Heart right ventricle (tissue), 16 donors: Measurements from ENCODE around the gene ZIC1. TPM values are rescaled to one million over a fixed set of nuclear protein-coding genes. Genes with fewer than 3 reads are reported as not detected.

Experiments used
- ATAC-seq, 8 donors: fragments of 200-7000 bp; cut with Tn5 transposase; one replicate each; pipeline ENCODE4 v1.9.1; 2020; ENCODE audit warnings: mild to moderate bottlenecking in 8 of 8, moderate library complexity in 8 of 8, moderate number of reproducible peaks in 1 of 8
- DNase-seq, 2 donors: peaks; one replicate each; pipeline ENCODE4 v3.0.0-alpha.2; 2020
- H3K27ac ChIP-seq, 10 donors: fragments of 200-600 bp; sonication (generic) in 2 of 10; one replicate each; pipeline versions ENCODE4 v1.5.0 to v1.8.0; 2020 to 2022; ENCODE audit warnings: mild to moderate bottlenecking in 3 of 10
- H3K27me3 ChIP-seq, 7 donors: fragments of 200-600 bp; one replicate each; pipeline ENCODE4 v1.8.0; 2021 to 2022; ENCODE audit warnings: mild to moderate bottlenecking in 2 of 7
- H3K36me3 ChIP-seq, 9 donors: fragments of 200-600 bp; sonication (generic) in 1 of 9; one replicate each; pipeline versions ENCODE4 v1.5.0 to v1.8.0; 2020 to 2022; ENCODE audit warnings: mild to moderate bottlenecking in 2 of 9
- H3K4me1 ChIP-seq, 9 donors: fragments of 200-600 bp; sonication (generic) in 1 of 9; one replicate each; pipeline versions ENCODE4 v1.5.0 to v1.8.0; 2020 to 2022; ENCODE audit warnings: mild to moderate bottlenecking in 4 of 9
- H3K4me3 ChIP-seq, 10 donors: fragments of 200-600 bp; sonication (generic) in 2 of 10; one replicate each; pipeline versions ENCODE4 v1.5.0 to v1.8.0; 2020 to 2022; ENCODE audit warnings: mild to moderate bottlenecking in 7 of 10, moderate library complexity in 2 of 10
- H3K9me3 ChIP-seq, 11 donors: fragments of 200-600 bp in 10 of 11; sonication (generic) in 2 of 11; one replicate each; pipeline versions ENCODE4 v1.5.0 to v1.8.0; 2013 to 2022; ENCODE audit warnings: mild to moderate bottlenecking in 2 of 11, control low read depth in 1 of 11, moderate library complexity in 1 of 11
- WGBS, 2 donors: extraction: QIAGEN DNeasy Blood & Tissue Kit; methylation state at CpG; one replicate each; pipeline ENCODE4 v1.1.7; 2013; ENCODE audit warnings: inconsistent platforms in 1 of 2; 5-methylcytosine and 5-hydroxymethylcytosine counted together
- intact Hi-C, 10 donors: fragments of 100-400 bp; cut with DNase I; formaldehyde crosslinking; loops; one replicate each; pipeline versions ENCODE4 v1.11.1 to v1.14.2; 2022
- polyA plus RNA-seq, 2 donors: library from polyadenylated mRNA; stranded (reverse); fragments of 200-250 nt; gene quantifications; one replicate each; pipeline ENCODE4 v1.2.3, GENCODE V29; 2013
- total RNA-seq, 10 donors: library from RNA; stranded (reverse); fragmentation: NEBNext Ultra II Directional in 3 of 10; extraction: Animal tissue kit (Norgen Biotek cat#: 25700) in 3 of 10; gene quantifications; one replicate each; pipeline versions ENCODE4 v1.2.1 to v1.2.4, GENCODE V29; 2021 to 2023
- TF ChIP-seq, protein P1 (sequence below), 9 donors: fragments of 200-600 bp; sonication (generic) in 2 of 9; IDR thresholded peaks; one replicate each; pipeline versions ENCODE4 v1.5.0 to v1.8.0; 2021 to 2022; ENCODE audit warnings: antibody characterized with exemption in 9 of 9, mild to moderate bottlenecking in 5 of 9, moderate library complexity in 1 of 9
- donor health status: Arrhythmogenic right ventricular cardiomyopathy.
- donor health status: ischemic (EF 13 %, LVEDD 7.1; RV severe dilation, severe dysfunction).
- donor health status: healthy with polysubstance abuse.
- donor health status: DM: no; HTN: yes; CAD: no.
- donor health status: DM: no; HTN: no; CAD: no.
- donor health status: ischemic (EF 25% LVEDD 6.9; RV normal size, moderate dysfunction).
- donor health status: ischemic (EF 25% LVEDD 5.7; RV mildly dilated, moderate dysfunction).
- donor health status: healthy.
- donor health status: DM: yes; HTN: yes; CAD: no.
- donor health status: Ischemic cardiomyopathy.
- donor health status: ischemic (EF 35%, LVEDD 5.7; RV mildly dilated, moderate dysfunction).
- donor health status: nonischemic (EF 11% LVEDD 7.7; RV severe dilation, severe dysfunction).
- donor health status: DM: yes; HTN: yes; CAD: no.
- donor health status: PGD.
- donor health status: ischemic (EF 29% LVEDD 5.4; RV normal size, mild dysfunction).
- donor health status: nonischemic (EF 23%, LVEDD 6.1; RV moderate dilation, normal function).

Gene ZIC1
- total and polyA plus RNA-seq, 12 donors: not detected

DNA sequence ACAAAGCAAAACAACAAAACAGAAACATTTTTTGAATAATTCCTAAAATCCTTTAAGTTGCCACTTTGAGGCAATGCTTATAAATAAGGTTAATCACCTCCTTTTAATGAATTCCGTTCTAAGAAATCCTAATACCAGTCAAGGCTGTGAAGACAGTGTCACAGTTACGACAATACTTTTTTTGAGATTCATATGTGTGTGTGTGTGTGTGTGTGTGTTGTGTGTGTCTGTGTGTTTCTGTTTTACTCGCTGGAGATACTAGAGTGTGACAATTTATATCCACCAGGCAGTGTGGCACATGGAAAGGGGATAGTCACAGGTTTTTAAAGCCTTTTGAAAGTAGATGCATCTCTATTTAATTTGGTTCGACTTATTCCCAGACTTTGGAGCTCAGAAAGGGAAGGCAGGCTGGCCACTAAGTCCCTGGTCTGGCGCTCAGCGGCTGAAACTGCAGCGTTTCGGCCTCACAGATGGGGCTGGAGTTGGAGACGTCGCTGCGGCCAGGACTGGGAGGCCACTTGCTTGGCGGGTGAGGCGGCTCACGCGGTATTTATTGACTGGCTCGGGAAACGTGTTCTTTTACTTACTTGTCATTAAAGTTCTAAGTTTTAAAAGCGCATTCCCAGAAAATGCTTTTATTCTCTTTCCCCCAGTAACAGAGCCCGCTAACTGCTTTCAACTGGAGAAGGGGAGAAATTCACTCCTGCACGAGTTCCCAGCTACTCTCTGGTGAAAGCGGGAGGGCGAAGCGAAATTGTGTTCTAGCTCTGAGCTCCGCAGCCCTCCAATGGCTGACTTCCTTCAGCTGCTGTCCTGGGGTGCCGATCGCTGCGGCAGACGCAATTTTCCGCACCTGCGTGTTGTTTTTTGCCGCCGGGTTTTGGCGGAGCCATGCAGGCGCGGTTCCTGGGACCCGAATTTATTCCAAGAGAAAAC is 13.7 kb downstream of the ZIC1 start:
- TF ChIP-seq, protein P1, sequence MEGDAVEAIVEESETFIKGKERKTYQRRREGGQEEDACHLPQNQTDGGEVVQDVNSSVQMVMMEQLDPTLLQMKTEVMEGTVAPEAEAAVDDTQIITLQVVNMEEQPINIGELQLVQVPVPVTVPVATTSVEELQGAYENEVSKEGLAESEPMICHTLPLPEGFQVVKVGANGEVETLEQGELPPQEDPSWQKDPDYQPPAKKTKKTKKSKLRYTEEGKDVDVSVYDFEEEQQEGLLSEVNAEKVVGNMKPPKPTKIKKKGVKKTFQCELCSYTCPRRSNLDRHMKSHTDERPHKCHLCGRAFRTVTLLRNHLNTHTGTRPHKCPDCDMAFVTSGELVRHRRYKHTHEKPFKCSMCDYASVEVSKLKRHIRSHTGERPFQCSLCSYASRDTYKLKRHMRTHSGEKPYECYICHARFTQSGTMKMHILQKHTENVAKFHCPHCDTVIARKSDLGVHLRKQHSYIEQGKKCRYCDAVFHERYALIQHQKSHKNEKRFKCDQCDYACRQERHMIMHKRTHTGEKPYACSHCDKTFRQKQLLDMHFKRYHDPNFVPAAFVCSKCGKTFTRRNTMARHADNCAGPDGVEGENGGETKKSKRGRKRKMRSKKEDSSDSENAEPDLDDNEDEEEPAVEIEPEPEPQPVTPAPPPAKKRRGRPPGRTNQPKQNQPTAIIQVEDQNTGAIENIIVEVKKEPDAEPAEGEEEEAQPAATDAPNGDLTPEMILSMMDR (IDR thresholded peaks at IDR 0.05): no peak
- Histone ChIP-seq H3K27ac (no peak overlapping the region), H3K9me3 (no peaks in the 10 kb centered on the region), H3K4me1 (peaks cover 4 to 26% (median 9%) of the 10 kb centered on the region in 9 donors), H3K4me3 (no peak overlapping the region), H3K36me3 (no peaks in the 10 kb centered on the region), H3K27me3 (peaks cover 52 to 100% (median 100%) of the 10 kb centered on the region in 7 donors)
- no peak for ATAC-seq
- WGBS, 2 donors: 6 to 9% methylated on average over 36 of the region's 36 CpGs
- DNase-seq: no peak
- intact Hi-C loops: loop anchor here in 1 of 10 donors (10.0 kb wide), 1 partner anchor 48 kb away; no protein-coding TSS in a partner anchor

DNA sequence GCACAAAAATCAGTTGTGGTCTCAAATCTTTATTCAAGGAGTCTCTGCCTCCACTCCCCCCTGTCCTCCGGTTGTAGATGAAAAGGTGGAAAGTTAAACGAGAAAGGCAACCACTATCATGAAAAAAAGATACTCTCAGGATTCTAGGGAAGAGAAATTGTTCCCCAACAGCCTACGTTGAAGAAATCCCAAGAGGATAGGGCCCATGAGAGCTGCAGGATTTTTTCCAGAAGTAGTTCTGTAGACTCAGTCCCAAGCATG is 14.3 kb downstream of the ZIC1 start:
- Histone ChIP-seq H3K4me3 (no peak overlapping the region), H3K27ac (no peak overlapping the region), H3K9me3 (no peaks in the 10 kb centered on the region), H3K27me3 (peaks cover 52 to 100% (median 100%) of the 10 kb centered on the region in 7 donors), H3K4me1 (peaks cover 4 to 26% (median 9%) of the 10 kb centered on the region in 9 donors), H3K36me3 (no peaks in the 10 kb centered on the region)
- intact Hi-C loops: loop anchor here in 1 of 10 donors (10.0 kb wide), 1 partner anchor 49 kb away; no protein-coding TSS in a partner anchor
- 4% methylated on average over 3 of the region's 3 CpGs for WGBS, 2 donors
- ATAC-seq (no peak), DNase-seq (no peak)
- TF ChIP-seq, protein P1 (IDR thresholded peaks at IDR 0.05): no peak

DNA sequence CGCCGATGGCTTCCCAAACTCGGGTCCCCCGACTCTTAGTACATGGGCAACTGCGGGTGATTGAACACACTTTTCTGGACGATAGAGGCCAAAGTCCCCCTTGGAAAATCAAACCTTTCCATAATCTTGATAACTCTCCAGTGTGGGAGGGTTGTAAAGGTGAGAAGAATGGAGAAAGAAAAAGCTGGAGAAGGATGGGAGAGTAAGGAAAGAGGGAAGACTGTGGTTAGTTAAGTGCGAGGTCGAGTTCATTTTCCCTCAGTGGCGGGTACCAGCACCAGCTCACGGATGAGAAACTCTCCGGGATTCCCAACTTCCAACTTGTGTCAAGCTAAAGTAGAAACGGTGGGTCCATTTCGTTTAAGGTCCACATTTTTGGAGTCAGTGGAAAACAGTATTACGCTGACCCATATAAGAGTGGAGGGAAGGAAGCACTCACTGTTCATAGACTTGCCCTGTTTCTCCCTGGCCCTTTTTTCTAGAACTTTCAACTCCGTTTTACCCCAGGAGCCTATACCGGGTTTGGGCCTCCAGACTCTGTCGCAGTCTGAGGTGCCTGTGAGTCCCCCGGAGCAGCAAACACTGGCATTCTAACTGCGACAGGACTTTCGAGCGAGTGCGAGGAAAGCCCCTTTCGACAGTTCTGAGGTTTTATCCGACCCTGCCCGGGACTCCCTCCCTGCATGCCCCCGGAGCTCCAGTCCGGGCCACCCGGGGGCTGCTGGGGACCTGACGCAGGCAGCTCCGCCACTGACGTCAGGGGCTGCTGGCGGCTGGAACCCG is 14.8 kb downstream of the ZIC1 start:
- TF ChIP-seq, protein P1 (IDR thresholded peaks at IDR 0.05): no peak
- 4 to 7% methylated on average over 33 of the region's 33 CpGs for WGBS, 2 donors
- intact Hi-C loops: loop anchor here in 1 of 10 donors (10.0 kb wide), 1 partner anchor 49 kb away; no protein-coding TSS in a partner anchor
- Histone ChIP-seq H3K9me3 (no peaks in the 10 kb centered on the region), H3K4me3 (peak overlapping the region in 1 of 10 donors; percentile 3), H3K27me3 (peaks cover 49 to 100% (median 98%) of the 10 kb centered on the region in 7 donors), H3K4me1 (peaks cover 3 to 21% (median 8%) of the 10 kb centered on the region in 9 donors), H3K27ac (no peak overlapping the region), H3K36me3 (no peaks in the 10 kb centered on the region)
- DNase-seq: no peak
- ATAC-seq: no peak
